SH-SY5Y (cell line): Measurements from ENCODE around the gene MPV17.

Source experiments
- GATA2 ChIP-seq: IDR thresholded peaks from 2 replicates; pipeline ENCODE4 v1.6.1; 2011; ENCODE audit warnings: mild to moderate bottlenecking, low read depth, low read length
- GATA3 ChIP-seq: IDR thresholded peaks from 2 replicates; pipeline ENCODE4 v1.6.1; 2011; ENCODE audit warnings: low read depth, mild to moderate bottlenecking, low read length, moderate library complexity

- TF ChIP-seq GATA2 (no peak), GATA3 (no peak)
Observed at GRCh38 chr2:27350106-27350693, 27.3 kb upstream of the MPV17 start.
